GM12801 (cell line): Measurements from ENCODE around the gene MPRIP.

Experiments used
- TF ChIP-seq, protein P1 (sequence below): IDR thresholded peaks from one replicate; pipeline ENCODE4 v1.5.1; 2011; ENCODE audit warnings: control low read depth; ENCODE audit not compliant: insufficient read length; ENCODE audit errors: extremely low read depth

MPRIP gene

GRCh38 chr17:17229416-17230384, 187.4 kb downstream of the MPRIP start:
- TF ChIP-seq, protein P1, sequence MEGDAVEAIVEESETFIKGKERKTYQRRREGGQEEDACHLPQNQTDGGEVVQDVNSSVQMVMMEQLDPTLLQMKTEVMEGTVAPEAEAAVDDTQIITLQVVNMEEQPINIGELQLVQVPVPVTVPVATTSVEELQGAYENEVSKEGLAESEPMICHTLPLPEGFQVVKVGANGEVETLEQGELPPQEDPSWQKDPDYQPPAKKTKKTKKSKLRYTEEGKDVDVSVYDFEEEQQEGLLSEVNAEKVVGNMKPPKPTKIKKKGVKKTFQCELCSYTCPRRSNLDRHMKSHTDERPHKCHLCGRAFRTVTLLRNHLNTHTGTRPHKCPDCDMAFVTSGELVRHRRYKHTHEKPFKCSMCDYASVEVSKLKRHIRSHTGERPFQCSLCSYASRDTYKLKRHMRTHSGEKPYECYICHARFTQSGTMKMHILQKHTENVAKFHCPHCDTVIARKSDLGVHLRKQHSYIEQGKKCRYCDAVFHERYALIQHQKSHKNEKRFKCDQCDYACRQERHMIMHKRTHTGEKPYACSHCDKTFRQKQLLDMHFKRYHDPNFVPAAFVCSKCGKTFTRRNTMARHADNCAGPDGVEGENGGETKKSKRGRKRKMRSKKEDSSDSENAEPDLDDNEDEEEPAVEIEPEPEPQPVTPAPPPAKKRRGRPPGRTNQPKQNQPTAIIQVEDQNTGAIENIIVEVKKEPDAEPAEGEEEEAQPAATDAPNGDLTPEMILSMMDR = no peak

- TF ChIP-seq, protein P1 = no peak
These were observed 189.5 kb downstream of the MPRIP start for GRCh38 chr17:17231621-17232302.

GRCh38 chr17:17232303-17232621, 190.0 kb downstream of the MPRIP start:
- TF ChIP-seq, protein P1 = no peak

- TF ChIP-seq, protein P1 = no peak
These were observed 193.2 kb downstream of the MPRIP start for GRCh38 chr17:17235212-17236174.

DNA sequence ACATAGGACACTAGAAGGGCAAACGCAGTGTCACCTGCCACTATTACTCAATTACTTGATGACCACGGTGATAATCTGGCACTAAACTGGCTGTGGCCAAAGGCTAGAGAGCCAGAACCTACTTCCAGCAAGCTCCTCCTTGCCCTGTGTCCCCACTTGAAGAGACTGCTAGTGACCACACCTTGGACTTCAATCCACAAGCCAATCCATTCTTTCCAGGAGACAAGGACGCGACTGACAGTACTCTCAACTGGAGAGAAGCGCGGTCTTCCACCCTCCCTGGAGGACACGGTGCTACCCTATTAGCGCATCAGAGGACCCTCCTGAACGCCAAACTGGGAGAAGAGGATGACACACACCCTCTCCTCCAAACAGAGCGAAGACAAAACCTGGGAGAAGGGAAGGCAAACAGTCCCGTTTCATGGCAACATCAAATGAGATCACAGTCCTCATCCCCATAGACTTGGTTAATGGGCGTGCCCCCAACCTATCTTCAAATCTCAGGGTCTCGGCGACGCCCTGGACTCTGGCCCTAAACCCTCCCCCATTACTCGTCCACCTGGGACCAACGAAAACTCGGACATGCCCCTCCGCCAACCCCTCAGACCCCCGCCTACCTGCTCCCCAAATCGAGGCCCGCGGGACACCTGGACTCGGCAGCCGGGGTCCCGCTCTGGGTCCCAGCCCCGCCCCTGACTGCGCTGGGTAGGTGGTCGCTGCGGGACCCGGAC, 194.2 kb downstream of the MPRIP start:
- TF ChIP-seq, protein P1 = no peak

DNA sequence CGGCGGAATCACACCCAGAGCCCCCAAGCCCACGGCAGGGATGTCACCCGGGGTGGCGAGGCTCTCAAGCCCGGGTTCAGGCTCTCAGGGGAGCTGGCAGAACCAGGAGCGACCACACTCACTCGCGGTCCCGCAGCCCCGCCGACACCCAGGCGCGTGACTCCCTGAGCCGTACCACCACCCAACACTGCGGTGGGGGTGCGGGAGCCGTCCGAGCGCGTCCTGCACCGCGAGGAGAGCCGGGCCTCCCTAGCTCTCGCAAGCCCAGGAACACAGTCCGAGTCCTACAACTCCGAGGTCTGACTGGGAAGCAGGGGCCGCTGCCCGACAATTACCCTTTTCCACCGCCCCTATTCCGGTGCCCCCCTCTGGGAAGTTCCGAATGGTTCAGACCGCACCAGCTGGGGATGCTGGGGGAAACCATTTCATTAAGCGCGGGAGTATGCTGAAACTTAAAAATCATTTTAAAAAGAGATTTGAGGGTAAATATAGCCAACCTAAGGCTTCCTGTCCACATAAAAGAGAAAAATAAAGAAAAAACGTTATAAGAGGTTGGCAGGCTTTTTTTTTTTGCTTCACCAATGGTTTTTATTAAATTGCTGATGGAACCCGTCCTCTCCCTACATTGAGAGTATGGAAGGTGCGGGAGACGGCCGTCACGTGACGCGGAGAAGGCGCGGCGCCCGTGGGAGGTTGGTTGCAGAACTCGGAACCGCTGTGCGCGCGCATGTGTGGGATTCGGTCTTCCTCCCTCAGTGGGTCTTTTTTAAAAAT, 195.0 kb downstream of the MPRIP start, which contains the start of gene FLCN:
Gene FLCN (minus strand): TSS at position 143 of the 774 bp plus-strand sequence. CDS start 9,031 bp downstream, outside the sequence.
- TF ChIP-seq, protein P1 = no peak
